Activated CD8-positive, alpha-beta T cell treated with anti-CD3 and anti-CD28 coated beads, Interleukin-2, amount 10 ng/mL, durations not matched to agents 7 days and 5 days (primary cell): Measurements from ENCODE around the gene AGAP1. TPM values are rescaled to one million over a fixed set of nuclear protein-coding genes. Genes with fewer than 3 reads are reported as not detected.

Experiments used
- ATAC-seq: fragments of 150-1000 bp; cut with Tn5 transposase; one replicate; pipeline ENCODE4 v1.10.0; 2021; ENCODE audit warnings: moderate library complexity
- CTCF ChIA-PET: fragments of 350-600 bp; sonication (Branson Sonifier 250); formaldehyde crosslinking; loops from one replicate; lab custom pipeline; 2021; ENCODE audit warnings: antibody characterized with exemption; lab: Charles Lee
- POLR2A ChIA-PET: fragments of 350-600 bp; sonication (Branson Sonifier 250); formaldehyde crosslinking; loops from one replicate; lab custom pipeline; 2021; ENCODE audit warnings: antibody characterized with exemption; lab: Charles Lee
- DNase-seq: peaks from one replicate; pipeline ENCODE4 v3.0.0-alpha.2; 2020
- H3K27ac Mint-ChIP-seq: one replicate; pipeline ENCODE4 v1.8.0; 2021; ENCODE audit warnings: mild to moderate bottlenecking, mixed read lengths
- H3K27me3 Mint-ChIP-seq: one replicate; pipeline ENCODE4 v1.8.0; 2021; ENCODE audit warnings: low read depth, mixed read lengths
- H3K36me3 Mint-ChIP-seq: one replicate; pipeline ENCODE4 v1.8.0; 2021; ENCODE audit warnings: low read depth, mixed read lengths
- H3K4me1 Mint-ChIP-seq: one replicate; pipeline ENCODE4 v1.8.0; 2021; ENCODE audit warnings: low read depth, mixed read lengths
- H3K4me3 Mint-ChIP-seq: one replicate; pipeline ENCODE4 v1.8.0; 2021; ENCODE audit warnings: mild to moderate bottlenecking, mixed read lengths
- H3K9me3 Mint-ChIP-seq: one replicate; pipeline ENCODE4 v1.8.0; 2022; ENCODE audit warnings: mixed read lengths; ENCODE audit not compliant: insufficient read depth
- total RNA-seq, 2 experiments: library from RNA; stranded (reverse); gene quantifications; one replicate each; pipeline ENCODE4 v1.2.3, GENCODE V29; 2021

AGAP1 gene
- total RNA-seq, 2 experiments from 2014 or later: 0.82 to 1.3 TPM

- no peak for ATAC-seq
- ChIA-PET POLR2A (no interaction called here), CTCF (no interaction called here)
- no peaks in the 10 kb centered on the region for H3K4me1 Mint-ChIP-seq
- no peaks in the 10 kb centered on the region for H3K9me3 Mint-ChIP-seq
- no peak for DNase-seq
- no peaks in the 10 kb centered on the region for H3K36me3 Mint-ChIP-seq
- H3K27me3 Mint-ChIP-seq: peaks cover 2% of the 10 kb centered on the region
- H3K4me3 Mint-ChIP-seq: no peak overlapping the region
- no peak overlapping the region for H3K27ac Mint-ChIP-seq
Observed at GRCh38 chr2:235924675-235925063, 430.8 kb downstream of the AGAP1 start.

GRCh38 chr2:235925250-235925919 is 431.5 kb downstream of the AGAP1 start:
- Mint-ChIP-seq H3K4me1 (no peaks in the 10 kb centered on the region), H3K36me3 (no peaks in the 10 kb centered on the region), H3K27ac (no peak overlapping the region), H3K4me3 (no peak overlapping the region), H3K9me3 (no peaks in the 10 kb centered on the region), H3K27me3 (peaks cover under 1% of the 10 kb centered on the region)
- no peak for ATAC-seq
- CTCF ChIA-PET: no interaction called here
- no peak for DNase-seq
- POLR2A ChIA-PET: no interaction called here

- POLR2A ChIA-PET: no interaction called here
- no peak for DNase-seq
- CTCF ChIA-PET: no interaction called here
Observed at GRCh38 chr2:235926229-235926628, 432.4 kb downstream of the AGAP1 start.

GRCh38 chr2:235928751-235929370 is 435.0 kb downstream of the AGAP1 start:
- H3K27ac Mint-ChIP-seq: no peak overlapping the region
- DNase-seq (no peak), ATAC-seq (no peak)
- no peaks in the 10 kb centered on the region for H3K4me1 Mint-ChIP-seq
- no peaks in the 10 kb centered on the region for H3K27me3 Mint-ChIP-seq
- no peaks in the 10 kb centered on the region for H3K9me3 Mint-ChIP-seq
- no peaks in the 10 kb centered on the region for H3K36me3 Mint-ChIP-seq
- H3K4me3 Mint-ChIP-seq: no peak overlapping the region
- CTCF ChIA-PET: no interaction called here
- POLR2A ChIA-PET: no interaction called here

More at GRCh38 chr2:235926229-235926628, 432.4 kb downstream of the AGAP1 start:
- Mint-ChIP-seq H3K9me3 (no peaks in the 10 kb centered on the region), H3K4me3 (no peak overlapping the region), H3K27ac (no peak overlapping the region), H3K4me1 (no peaks in the 10 kb centered on the region), H3K36me3 (no peaks in the 10 kb centered on the region), H3K27me3 (no peaks in the 10 kb centered on the region)
- ATAC-seq: no peak

- H3K36me3 Mint-ChIP-seq: no peaks in the 10 kb centered on the region
- no peaks in the 10 kb centered on the region for H3K9me3 Mint-ChIP-seq
- DNase-seq: no peak
- no peak overlapping the region for H3K27ac Mint-ChIP-seq
- CTCF ChIA-PET: no interaction called here
- H3K4me1 Mint-ChIP-seq: no peaks in the 10 kb centered on the region
- H3K27me3 Mint-ChIP-seq: no peaks in the 10 kb centered on the region
- no peak for ATAC-seq
- no peak overlapping the region for H3K4me3 Mint-ChIP-seq
- POLR2A ChIA-PET: no interaction called here
Observed at GRCh38 chr2:235930701-235931100, 436.9 kb downstream of the AGAP1 start.

- ATAC-seq (no peak), DNase-seq (no peak)
- Mint-ChIP-seq H3K4me3 (no peak overlapping the region), H3K27ac (no peak overlapping the region), H3K4me1 (no peaks in the 10 kb centered on the region), H3K27me3 (no peaks in the 10 kb centered on the region), H3K9me3 (no peaks in the 10 kb centered on the region), H3K36me3 (no peaks in the 10 kb centered on the region)
- ChIA-PET POLR2A (no interaction called here), CTCF (no interaction called here)
Observed at GRCh38 chr2:235931676-235932075, 437.8 kb downstream of the AGAP1 start.

- no peak overlapping the region for H3K4me3 Mint-ChIP-seq
- no peak for DNase-seq
- H3K4me1 Mint-ChIP-seq: no peaks in the 10 kb centered on the region
- POLR2A ChIA-PET: no interaction called here
- no peak overlapping the region for H3K27ac Mint-ChIP-seq
- H3K9me3 Mint-ChIP-seq: no peaks in the 10 kb centered on the region
- H3K27me3 Mint-ChIP-seq: no peaks in the 10 kb centered on the region
- CTCF ChIA-PET: no interaction called here
- no peaks in the 10 kb centered on the region for H3K36me3 Mint-ChIP-seq
- ATAC-seq: no peak
Observed at GRCh38 chr2:235934059-235934773, 440.4 kb downstream of the AGAP1 start.

GRCh38 chr2:235934774-235935484 is 441.1 kb downstream of the AGAP1 start:
- ChIA-PET CTCF (no interaction called here), POLR2A (no interaction called here)
- no peaks in the 10 kb centered on the region for H3K4me1 Mint-ChIP-seq
- H3K4me3 Mint-ChIP-seq: no peak overlapping the region
- no peaks in the 10 kb centered on the region for H3K36me3 Mint-ChIP-seq
- H3K27ac Mint-ChIP-seq: no peak overlapping the region
- H3K9me3 Mint-ChIP-seq: no peaks in the 10 kb centered on the region
- no peak for ATAC-seq
- no peaks in the 10 kb centered on the region for H3K27me3 Mint-ChIP-seq
- no peak for DNase-seq

GRCh38 chr2:235935773-235936172 is 441.9 kb downstream of the AGAP1 start:
- no peaks in the 10 kb centered on the region for H3K36me3 Mint-ChIP-seq
- no peak overlapping the region for H3K4me3 Mint-ChIP-seq
- ATAC-seq (no peak), DNase-seq (no peak)
- ChIA-PET CTCF (interaction anchor here (1.5 kb wide), 1 partner anchor 245 kb away, joined by 9 read pairs; no protein-coding TSS in a partner anchor), POLR2A (no interaction called here)
- no peaks in the 10 kb centered on the region for H3K9me3 Mint-ChIP-seq
- H3K27ac Mint-ChIP-seq: no peak overlapping the region
- H3K4me1 Mint-ChIP-seq: no peaks in the 10 kb centered on the region
- H3K27me3 Mint-ChIP-seq: no peaks in the 10 kb centered on the region

GRCh38 chr2:235936493-235936892 is 442.6 kb downstream of the AGAP1 start:
- no peaks in the 10 kb centered on the region for H3K27me3 Mint-ChIP-seq
- ChIA-PET POLR2A (no interaction called here), CTCF (interaction anchor here (1.5 kb wide), 1 partner anchor 244 kb away, joined by 9 read pairs; no protein-coding TSS in a partner anchor)
- DNase-seq (no peak), ATAC-seq (no peak)
- no peak overlapping the region for H3K27ac Mint-ChIP-seq
- H3K4me1 Mint-ChIP-seq: no peaks in the 10 kb centered on the region
- H3K36me3 Mint-ChIP-seq: no peaks in the 10 kb centered on the region
- H3K4me3 Mint-ChIP-seq: no peak overlapping the region
- no peaks in the 10 kb centered on the region for H3K9me3 Mint-ChIP-seq

GRCh38 chr2:235937087-235937486 is 443.2 kb downstream of the AGAP1 start:
- POLR2A ChIA-PET: no interaction called here
- H3K27ac Mint-ChIP-seq: no peak overlapping the region
- no peaks in the 10 kb centered on the region for H3K36me3 Mint-ChIP-seq
- DNase-seq (no peak), ATAC-seq (no peak)
- no peaks in the 10 kb centered on the region for H3K4me1 Mint-ChIP-seq
- CTCF ChIA-PET: interaction anchor here (1.5 kb wide), 1 partner anchor 244 kb away, joined by 9 read pairs; no protein-coding TSS in a partner anchor
- no peak overlapping the region for H3K4me3 Mint-ChIP-seq
- H3K27me3 Mint-ChIP-seq: no peaks in the 10 kb centered on the region
- no peaks in the 10 kb centered on the region for H3K9me3 Mint-ChIP-seq

GRCh38 chr2:235937526-235937925 is 443.7 kb downstream of the AGAP1 start:
- ChIA-PET POLR2A (no interaction called here), CTCF (no interaction called here)
- no peaks in the 10 kb centered on the region for H3K27me3 Mint-ChIP-seq
- H3K36me3 Mint-ChIP-seq: no peaks in the 10 kb centered on the region
- no peak for DNase-seq
- no peak overlapping the region for H3K27ac Mint-ChIP-seq
- H3K9me3 Mint-ChIP-seq: no peaks in the 10 kb centered on the region
- ATAC-seq: no peak
- no peak overlapping the region for H3K4me3 Mint-ChIP-seq
- no peaks in the 10 kb centered on the region for H3K4me1 Mint-ChIP-seq
